NCI-H510A (cell line): Measurements from ENCODE around the gene ARHGAP32.
"Not testable (repeated sequence)": the region's sequence is repeated elsewhere in the genome, so short reads cannot be mapped to it uniquely, and the experiment has no call there.

ENCODE experiments used
- DNase-seq: peaks from one replicate; lab custom pipeline; 2025; lab: John Stamatoyannopoulos, UW

Gene ARHGAP32

DNA sequence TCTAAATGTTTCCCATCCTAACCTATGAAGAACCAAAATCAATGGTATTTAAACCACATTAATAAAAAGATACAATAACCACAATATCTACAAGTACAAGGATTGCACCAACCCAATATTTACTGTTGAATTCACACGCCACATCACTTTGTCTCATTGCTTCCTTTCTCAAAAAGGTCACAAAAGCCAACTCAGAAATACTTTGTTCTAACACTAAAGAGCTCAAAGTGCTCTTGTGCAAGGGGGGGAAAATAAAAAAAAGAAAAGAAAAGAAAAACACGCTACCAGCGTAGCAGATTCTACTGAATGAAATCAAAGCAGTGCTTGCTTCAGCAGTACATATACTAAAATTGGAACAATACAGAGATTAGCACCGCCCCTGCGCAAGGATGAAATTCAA, 10.5 kb upstream of the ARHGAP32 start:
- no peak for DNase-seq

DNA sequence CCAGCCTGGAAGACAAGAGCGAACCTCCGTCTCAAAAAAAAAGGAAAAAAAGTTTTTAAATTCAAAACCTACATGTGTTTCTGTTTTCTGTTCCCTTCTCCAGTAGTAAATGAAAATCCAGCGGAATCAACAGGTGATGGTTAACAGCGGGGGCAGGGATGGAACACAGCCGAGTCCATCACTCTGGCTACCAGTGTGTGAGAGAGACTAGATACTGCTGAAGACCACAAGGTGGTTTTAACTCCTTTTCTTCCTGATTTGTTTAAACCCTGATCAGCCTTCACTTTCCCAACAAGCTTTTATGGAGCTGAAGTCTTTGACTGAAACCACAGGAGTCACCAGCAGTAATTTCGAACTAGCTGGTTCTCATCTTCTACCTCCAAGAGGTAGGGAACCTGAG, 3.6 kb upstream of the ARHGAP32 start:
- DNase-seq, result no peak

DNA sequence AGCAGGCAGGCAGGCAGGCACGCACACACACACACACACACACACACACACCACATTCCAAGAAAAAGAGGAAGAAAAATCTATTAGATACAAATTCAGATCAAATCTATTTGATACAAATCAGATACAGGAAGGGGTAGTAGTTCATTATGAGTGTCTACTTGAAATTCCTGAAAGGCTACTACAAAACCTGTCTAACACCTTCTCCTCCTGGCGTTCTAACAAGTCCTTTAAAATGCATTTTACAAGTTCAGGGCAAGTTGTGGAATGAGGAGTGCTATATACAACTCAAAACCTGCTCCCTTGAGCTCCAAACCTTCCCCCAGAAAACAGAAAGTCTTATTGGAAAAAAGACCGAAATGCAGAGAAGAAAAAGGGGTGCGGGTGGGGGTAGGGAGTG, 476 bp downstream of the ARHGAP32 start:
- DNase-seq, result no peak

DNA sequence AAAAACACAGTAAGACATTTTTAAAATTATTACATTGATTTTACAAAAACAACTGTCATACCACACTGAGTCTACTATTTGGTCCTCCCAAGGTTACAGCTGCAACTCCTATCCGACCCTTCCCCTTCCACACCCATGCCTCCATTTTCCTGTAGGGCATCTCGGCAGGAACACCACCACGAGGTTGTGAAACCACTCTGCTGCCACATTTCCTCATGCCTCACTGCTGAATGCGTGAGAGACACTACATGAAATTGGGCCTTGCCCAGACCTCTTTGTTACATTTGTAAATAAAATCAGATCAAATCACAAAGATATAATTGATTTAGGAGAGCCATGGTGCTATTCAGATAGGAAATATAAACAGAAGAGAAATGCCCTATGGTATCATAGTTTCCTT, 2.0 kb downstream of the ARHGAP32 start:
- DNase-seq, result no peak

DNA sequence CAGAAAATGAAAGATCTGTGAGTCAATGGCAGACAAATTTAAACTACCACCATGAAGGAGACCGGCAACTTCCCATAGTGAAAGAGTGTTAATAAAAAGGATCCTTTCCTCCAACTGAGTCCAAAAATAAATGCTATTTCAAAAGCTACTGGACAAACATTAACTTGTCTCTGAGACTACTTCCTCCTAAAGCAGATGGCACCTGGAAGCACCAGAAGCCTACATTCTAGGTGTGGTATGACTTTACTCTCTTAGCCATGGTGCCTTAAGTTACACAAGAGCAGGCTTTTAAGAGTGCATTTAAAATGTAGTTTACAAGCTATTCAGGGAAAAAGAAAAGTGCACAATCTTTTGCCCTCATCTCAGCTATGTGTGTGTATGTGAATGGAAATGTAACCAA, 2.5 kb downstream of the ARHGAP32 start:
- no peak for DNase-seq

DNA sequence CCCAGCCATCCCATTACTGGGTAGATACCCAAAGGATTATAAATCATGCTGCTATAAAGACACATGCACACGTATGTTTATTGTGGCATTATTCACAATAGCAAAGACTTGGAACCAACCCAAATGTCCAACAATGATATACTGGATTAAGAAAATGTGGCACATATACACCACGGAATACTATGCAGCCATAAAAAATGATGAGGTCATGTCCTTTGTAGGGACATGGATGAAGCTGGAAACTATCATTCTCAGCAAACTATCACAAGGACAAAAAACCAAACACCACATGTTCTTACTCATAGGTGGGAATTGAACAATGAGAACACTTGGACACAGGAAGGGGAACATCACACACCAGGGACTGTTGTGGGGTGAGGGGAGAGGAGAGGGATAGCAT, 7.0 kb downstream of the ARHGAP32 start:
- not testable (repeated sequence) for DNase-seq

DNA sequence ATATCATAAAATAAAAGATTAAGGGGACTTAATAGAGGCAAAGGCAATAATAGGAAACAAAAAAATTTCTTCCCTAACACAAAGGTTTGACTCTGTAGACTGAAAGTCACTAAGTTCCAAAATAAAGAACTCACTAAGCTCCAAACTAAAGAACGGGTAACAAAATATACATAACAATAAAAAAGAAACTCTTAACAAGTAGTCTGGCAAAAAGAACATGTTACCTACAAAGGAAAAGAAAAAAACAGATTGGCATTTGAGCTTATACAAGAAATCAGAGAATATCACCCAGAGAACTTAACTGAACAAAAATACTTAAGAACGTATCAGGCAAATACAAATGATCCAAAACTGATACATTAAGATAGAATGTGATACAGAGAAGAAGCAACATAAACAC, 7.5 kb downstream of the ARHGAP32 start:
- no peak for DNase-seq

DNA sequence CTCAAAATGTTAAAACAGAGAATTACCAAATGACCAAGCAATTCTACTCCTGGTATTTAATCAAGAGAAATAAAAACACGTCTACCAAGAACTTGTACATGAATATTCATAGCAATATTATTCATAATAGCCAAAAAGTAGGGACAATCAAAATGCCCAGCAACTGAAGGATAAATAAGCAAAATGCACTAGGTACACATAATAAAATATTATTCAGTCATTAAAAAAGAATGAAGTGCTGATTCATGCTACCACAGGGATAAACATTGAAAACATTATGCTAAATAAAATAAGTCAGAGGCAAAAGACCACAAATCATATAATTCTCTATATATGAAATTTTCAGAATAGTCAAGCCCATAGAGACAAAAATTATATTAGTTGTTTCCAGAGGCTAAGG, 24.8 kb downstream of the ARHGAP32 start:
- DNase-seq, result no peak

DNA sequence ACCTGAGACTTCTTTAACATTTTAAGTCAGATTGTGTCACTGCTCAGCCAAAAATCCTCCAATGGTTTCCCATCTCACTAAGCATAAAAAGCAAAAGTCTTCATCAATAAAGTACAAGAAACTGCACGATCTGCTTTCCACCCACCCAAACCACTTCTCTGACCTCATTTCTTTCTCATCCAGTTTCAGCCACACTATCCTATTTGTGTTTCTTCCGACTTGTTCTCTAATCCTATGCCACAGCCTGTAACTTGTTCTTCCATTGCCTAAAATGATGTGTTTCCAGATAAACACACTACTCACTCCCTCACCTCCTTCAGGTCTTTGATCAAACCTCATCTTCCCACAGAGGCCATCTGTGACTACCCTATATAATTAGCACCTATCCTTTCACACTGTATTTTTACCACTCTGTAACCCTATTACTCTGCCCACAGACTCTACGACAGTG, 28.4 kb downstream of the ARHGAP32 start:
- DNase-seq, result no peak

DNA sequence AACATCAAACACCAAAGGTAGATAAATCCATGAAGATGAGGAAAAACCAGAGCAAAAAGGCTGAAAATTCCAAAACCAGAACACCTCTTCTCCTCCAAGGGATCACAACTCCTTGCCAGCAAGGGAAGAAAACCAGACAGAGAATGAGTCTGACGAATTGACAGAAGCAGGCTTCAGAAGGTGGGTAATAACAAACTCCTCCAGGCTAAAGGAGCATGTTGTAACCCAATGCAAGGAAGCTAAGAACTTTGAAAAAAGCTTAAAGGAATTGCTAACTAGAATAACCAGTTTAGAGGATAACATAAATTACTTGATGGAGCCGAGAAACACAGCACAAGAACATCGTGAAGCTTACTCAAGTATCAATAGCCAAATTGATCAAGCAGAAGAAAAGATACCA, 35.0 kb downstream of the ARHGAP32 start:
- DNase-seq, result not testable (repeated sequence)

DNA sequence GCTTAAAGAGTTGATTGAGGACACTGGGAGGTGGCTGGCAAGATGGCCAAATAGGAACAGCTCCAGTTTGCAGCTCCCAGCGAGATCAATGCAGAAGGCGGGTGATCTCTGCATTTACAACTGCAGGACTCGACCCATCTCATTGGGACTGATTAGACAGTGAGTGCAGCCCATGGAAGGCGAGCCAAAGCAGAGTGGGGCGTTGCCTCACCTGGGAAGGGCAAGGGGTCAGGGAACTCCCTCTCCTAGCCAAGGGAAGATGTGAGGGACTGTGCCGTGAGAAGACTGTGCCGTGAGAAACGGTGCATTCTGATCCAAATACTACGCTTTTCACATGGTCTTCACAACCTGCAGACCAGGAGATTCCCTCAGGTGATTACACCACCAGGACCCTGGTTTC, 36.4 kb downstream of the ARHGAP32 start:
- no peak for DNase-seq

DNA sequence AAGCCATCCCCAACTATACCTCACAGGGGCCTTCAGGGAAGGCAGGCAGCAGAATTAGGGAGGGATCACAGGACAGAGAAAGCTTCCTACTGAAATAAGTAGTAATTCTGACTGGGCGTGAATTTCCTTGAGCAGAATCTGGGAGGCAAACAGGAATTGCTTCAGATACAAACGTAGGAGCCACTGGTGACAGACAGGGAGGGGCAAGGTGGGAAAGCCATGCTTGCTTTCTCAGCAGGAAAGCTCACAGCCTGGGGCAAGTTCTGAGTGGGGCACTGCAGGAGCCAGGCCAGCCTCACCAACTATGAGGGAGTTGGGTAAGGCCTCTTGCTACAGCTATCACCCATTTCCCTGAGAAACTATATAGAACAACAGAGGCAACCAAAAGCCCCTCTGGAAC, 43.6 kb downstream of the ARHGAP32 start:
- DNase-seq, result no peak

DNA sequence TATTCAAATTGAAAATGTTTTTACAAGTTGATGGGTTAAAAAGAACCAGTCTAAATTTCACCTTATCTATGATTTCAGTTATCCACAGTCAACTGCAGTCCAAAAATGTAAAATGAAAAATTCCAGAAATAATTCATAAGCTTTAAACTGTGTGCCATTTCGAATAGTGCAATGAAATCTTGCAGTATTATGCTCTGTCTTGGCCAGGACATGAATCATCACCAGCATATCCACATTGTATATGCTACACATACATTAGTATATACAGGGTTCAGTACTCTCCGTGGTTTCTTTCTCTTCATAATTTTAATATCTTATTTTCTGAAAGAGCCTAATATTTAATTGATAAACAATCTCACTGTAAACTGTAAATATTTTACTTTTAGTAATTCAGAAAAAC, 45.9 kb downstream of the ARHGAP32 start:
- DNase-seq, result no peak

DNA sequence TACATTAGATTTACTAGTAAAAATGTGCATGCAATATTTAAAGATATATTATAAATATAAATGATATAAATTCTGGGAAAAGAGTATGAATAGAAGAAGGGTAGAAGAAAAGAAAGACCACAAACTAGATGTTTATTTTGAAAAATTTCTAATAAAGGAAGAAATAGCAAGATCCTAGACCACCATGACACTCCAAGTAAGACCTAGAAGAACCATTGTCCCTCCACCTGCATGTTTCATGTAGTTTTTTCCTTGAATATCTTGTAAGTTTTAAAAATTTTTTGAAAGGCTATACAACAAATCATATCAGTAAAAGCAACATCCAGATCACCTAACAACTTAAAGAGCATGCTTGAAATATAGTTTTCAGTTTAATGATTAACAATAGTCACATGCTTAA, 46.8 kb downstream of the ARHGAP32 start:
- no peak for DNase-seq

DNA sequence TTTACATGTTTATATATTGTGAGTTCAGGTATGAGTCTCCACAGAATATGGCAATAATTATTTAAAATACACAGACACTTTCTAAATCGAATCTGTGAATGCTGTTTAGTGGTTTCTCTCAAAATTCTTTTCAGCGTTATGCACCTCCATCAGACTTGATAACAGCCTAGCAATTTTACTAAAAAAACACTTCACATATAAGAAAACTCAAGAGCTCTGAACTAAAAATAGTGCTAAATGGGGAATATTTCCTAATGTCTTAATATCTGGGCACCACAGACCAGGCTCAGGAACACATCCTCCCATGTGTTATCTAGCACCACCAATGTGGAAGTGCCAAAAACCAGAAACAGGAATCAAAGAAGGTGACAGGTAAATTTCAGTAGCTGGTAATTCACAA, 47.9 kb downstream of the ARHGAP32 start:
- no peak for DNase-seq

DNA sequence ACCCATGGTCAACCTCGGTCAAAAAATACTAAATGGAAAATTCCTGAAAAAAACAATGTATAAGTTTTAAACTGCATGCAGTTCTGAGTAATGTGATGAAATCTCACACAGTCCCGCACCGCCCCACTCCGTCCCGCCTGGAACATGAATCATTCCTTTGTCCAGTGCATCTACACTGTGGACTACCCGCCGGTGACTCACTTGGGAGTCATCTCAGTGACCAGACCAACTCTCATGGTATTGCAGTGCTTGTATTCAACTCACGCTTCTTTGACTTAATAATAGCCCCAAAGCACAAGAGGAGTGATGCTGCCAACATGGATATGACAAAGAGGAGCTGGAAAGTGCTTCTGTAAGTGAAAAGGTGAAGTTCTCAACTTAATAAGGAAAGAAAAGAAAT, 48.8 kb downstream of the ARHGAP32 start:
- DNase-seq, result no peak

DNA sequence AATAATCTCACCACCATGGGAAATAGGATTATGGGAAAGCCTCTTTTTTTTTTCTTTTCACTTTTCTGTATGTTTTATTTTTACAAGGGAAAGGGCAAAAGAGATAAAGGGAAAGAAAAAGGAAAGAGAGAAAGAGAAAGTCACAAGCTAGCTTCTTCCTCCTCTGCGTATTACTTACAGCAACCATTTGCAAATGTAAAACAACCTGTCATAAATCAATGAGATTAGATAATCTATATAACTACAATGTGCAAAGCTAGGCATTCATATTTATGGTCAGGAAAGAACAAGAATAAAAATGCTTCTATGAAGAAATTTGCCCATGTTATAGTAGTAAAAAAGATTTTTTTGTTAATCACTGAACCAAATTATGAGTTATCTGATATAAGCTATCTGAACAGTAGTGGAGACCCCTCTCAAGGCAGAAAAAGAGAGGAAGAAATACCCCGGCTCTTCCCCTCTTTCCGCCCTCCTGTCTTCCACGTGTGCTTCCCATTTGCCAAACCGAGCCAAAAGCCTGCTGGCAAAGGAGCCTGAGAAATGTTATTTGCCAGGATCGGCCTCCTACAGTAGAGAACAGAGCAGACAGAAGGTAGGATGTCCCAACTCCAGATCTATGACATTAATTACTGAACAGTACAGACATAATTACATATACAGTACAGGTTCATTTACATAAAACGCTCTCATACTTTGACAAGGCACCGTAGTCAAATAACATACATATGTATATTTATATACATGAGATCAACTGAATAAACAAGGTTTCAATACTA, 50.2 kb downstream of the ARHGAP32 start:
- no peak for DNase-seq

DNA sequence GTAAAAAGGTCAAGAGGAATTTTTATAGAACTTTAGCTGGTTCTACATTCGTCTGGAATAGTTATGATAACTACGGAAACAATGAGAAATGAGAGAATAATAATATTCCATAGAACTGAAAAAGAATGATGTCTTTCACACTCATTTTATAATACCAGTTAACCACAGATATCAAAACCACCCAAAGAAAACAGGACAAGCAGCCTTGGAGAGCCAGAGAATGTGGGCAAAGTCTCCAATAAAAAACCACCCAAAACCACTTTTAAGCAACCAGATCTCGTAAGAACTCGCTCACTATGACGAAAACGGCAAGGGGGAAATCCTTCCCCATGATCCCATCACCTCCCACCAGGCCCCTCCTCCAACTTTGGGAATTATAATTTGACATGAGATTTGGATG, 60.8 kb downstream of the ARHGAP32 start:
- no peak for DNase-seq

DNA sequence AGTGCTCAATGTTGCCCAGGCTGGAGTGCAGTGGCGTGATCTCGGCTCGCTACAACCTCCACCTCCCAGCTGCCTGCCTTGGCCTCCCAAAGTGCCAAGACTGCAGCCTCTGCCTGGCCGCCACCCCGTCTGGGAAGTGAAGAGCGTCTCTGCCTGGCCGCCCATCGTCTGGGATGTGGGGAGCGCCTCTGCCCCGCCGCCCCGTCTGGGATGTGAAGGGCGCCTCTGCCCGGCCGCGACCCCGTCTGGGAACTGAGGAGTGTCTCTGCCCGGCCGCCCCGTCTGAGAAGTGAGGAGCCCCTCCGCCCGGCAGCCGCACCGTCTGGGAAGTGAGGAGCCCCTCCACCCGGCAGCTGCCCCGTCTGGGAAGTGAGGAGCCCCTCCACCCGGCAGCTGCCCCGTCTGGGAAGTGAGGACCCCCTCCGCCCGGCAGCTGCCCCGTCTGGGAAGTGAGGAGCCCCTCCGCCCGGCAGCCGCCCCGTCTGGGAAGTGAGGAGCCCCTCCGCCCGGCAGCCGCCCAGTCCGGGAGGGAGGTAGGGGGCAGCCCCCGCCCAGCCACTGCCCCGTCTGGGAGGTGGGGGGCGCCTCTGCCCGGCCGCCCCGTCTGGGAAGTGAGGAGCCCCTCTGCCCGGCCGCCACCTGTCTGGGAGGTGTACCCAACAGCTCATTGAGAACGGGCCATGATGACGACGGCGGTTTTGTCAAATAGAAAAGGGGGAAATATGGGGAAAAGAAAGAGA, 63.1 kb downstream of the ARHGAP32 start:
- DNase-seq, result not testable (repeated sequence)

DNA sequence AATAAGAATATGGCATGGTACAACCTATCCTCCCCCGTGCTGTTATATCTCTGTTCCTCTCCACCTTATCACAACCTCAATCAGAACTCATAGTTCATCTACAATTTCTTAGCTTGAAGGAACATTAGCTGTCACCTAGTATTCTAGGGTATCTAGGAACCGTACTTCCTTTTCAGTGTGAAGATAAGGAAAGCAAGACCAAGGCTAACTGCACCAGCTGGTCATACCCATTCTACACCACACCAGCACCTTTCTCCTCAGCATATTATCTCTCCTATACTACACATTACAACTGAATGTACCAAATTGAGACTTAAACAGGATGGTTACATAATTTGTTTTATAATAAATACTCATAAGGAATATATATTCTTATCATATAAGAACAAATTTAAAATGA, 73.1 kb downstream of the ARHGAP32 start:
- no peak for DNase-seq

DNA sequence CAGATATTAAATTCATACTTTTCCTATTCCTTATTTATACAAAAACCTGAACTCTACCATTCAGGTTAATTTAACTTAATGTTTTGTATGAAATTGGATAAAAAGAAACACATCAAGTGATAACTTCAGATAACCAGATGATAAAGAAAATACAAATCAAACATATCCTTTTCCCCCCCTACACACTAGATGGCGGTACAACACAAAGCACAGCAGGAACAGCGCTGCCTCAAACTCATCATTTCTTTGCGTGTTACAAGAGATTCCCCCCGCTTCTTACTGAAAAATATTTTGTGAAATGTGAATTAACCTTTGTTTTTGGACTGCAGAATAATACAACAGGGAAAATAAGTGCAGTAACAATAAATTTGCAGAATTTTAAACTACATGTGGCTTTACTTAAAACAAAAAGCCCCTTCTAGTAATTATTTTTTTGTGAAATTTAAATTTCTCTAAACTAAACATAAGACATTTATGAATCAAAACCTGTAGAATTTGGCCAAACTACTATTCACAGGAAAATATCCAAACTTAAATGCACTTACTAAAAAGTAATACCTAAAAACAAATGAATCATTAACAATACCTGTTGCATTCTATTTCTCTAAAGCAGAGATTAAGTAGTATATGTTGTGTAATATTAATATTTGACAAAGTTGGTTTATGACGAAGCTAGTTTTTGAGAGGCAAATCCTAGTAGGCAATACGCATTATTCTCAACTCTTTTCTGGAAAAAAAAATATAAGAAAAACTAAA, 74.4 kb downstream of the ARHGAP32 start:
- no peak for DNase-seq

DNA sequence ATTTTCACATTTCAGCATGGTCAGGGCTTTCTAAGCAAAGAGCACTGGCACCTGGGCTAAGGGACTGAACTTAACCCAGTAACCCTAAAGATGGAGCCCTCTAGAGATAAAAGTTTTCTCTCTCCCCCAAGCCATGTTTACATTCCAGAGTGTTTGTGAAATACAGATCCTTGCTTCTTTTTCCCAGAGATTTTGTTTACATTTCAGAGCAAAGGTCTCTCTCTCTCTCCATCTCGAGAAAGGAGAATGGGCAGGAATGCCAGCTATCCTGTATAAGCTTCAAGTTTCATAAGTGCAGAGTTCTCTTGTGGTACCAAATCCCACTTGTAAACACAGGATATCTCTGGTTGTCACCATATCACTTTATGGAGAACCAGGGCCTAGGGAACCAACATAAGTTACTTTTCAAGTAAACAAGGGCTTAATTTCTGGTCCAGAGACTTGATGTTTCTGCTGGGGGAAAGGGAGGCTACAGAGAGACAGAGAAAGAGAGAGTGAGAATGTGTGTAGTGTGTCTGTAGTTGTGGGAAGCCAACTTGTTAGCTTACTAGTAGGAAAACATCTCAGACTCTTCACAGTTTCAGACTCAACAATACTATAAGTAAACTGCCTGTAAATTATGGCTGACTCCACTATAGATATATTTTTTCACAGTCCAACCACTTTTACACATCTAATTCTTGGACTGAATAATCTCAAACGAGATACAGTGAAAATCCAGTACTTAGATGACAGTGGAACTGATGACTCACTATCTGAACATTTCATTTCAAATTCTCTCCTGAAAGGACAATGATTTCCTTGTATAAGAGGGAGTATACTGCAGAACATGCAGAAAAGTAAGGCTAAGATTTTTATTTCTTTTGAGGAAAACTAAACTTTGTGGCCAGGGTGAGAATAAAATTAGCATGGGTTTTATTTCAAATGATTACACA, 76.2 kb downstream of the ARHGAP32 start:
- DNase-seq, result no peak
